ENCODE measurements around the gene ANO3. TPM values are rescaled to one million over a fixed set of nuclear protein-coding genes. Genes with fewer than 3 reads are reported as not detected.

Gene ANO3
- total and polyA plus RNA-seq, 2 of the 8 experiments (the other 6 are each of a cell fraction or from before 2014, with no cell fraction given) = not detected

DNA sequence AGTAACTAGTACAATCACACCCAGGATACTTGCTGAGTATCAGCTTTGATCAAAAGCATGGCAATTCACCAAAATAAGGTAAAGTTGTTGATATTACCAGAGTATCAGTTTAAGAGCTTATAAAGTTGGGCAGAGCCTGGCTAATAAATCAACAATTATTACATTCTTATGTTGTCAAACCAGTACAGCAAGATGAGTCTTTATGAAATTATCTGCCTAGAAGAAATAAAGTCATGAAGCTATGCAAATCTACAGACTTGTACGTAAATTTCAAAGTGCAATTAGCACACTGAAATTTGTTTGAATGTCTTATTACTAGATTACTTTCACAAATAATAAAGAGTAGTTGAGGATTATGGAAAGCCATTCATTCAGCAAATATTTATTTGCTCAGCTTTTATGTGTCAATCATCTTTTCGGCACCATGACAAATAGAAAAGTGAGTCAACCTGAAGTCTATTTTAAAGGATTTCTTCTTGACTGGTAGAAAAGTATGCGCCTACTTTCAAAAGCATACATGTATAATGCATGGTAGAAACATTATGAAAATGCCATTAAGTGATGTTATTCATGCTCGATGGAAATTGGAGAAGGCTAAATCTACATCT, 5.0 kb upstream of the ANO3 start (continued):
- TF ChIP-seq HDAC2 (IDR thresholded peaks at IDR 0.05; ENCODE audit: borderline replicate concordance in 1 of 2, low read depth in 2 of 2, low read length in 2 of 2) (no peak), RNF2 (IDR thresholded peaks at IDR 0.05; ENCODE audit: borderline replicate concordance, low read depth, low read length, missing control alignments, poor library complexity, severe bottlenecking) (no peak), EP300 (IDR thresholded peaks at IDR 0.05; ENCODE audit: borderline replicate concordance in 1 of 2, low read depth in 2 of 2, low read length in 2 of 2) (no peak), KDM1A (IDR thresholded peaks at IDR 0.05; ENCODE audit: borderline replicate concordance, low read length) (no peak), BCL11A (IDR thresholded peaks at IDR 0.05; ENCODE audit: low read depth in 2 of 2, low read length in 2 of 2) (no peak)
- TF ChIP-seq, protein P1, sequence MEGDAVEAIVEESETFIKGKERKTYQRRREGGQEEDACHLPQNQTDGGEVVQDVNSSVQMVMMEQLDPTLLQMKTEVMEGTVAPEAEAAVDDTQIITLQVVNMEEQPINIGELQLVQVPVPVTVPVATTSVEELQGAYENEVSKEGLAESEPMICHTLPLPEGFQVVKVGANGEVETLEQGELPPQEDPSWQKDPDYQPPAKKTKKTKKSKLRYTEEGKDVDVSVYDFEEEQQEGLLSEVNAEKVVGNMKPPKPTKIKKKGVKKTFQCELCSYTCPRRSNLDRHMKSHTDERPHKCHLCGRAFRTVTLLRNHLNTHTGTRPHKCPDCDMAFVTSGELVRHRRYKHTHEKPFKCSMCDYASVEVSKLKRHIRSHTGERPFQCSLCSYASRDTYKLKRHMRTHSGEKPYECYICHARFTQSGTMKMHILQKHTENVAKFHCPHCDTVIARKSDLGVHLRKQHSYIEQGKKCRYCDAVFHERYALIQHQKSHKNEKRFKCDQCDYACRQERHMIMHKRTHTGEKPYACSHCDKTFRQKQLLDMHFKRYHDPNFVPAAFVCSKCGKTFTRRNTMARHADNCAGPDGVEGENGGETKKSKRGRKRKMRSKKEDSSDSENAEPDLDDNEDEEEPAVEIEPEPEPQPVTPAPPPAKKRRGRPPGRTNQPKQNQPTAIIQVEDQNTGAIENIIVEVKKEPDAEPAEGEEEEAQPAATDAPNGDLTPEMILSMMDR (IDR thresholded peaks at IDR 0.05; ENCODE audit: control extremely low read depth in 1 of 3, insufficient read depth in 1 of 3, low read depth in 1 of 3, low read length in 3 of 3) = no peak
